ENCODE data around the gene TFB2M.

GRCh38 chr1:246607462-246607861, 41.4 kb upstream of the TFB2M start:
- TF ChIP-seq POLR2A (IDR thresholded peaks at IDR 0.05; ENCODE audit: low read depth) (no peak), CTCF (IDR thresholded peaks at IDR 0.05) (no peak), POLR2AphosphoS5 (IDR thresholded peaks at IDR 0.05) (peak in 1 of 2 donors; percentile 28), EP300 (IDR thresholded peaks at IDR 0.05) (no peak)

All from esophagus muscularis mucosa (tissue), 4 donors.